AG08396 (cell line): ENCODE results near the gene TMEM175.
A peak's percentile ranks its signal among the peaks of the same experiment; 100 is the strongest.
"Not testable (repeated sequence)": the region's sequence is repeated elsewhere in the genome, so short reads cannot be mapped to it uniquely, and the experiment has no call there.

Experiments used
- DNase-seq: peaks from one replicate; pipeline ENCODE4 v3.0.0; 2012; ENCODE audit warnings: low spot score, mixed read lengths

TMEM175 gene

DNA sequence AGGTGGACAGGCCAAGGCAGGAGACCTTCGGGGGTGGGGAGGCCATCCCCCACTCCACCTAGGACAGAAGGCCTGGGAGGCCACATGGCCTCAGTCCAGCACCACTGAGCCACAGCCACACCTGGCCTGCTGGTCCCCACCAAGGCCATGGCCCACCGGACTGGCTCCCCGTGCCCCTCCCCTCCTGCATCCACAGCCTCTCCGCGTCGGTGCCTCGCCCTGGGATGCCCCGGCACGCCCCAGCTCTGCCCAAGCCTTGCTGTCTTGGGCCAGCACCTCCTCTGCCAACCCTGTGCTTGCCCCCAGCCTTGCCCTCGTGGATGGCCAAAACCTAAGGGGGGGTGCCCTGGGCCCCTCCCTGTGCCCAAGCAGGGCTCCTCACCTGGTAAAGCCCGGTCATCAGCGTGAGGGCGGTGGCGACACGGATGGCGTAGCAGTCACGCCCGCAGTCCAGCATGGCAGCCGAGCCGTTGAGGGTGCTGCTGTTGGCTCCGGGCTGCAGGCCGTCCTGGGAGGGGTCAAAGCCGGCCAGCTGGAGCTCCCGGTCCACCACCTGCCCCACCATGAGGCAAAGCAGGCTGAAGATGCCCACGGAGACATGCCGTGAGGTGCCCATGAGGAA is 58.6 kb downstream of the TMEM175 start:
- DNase-seq, result no peak

DNA sequence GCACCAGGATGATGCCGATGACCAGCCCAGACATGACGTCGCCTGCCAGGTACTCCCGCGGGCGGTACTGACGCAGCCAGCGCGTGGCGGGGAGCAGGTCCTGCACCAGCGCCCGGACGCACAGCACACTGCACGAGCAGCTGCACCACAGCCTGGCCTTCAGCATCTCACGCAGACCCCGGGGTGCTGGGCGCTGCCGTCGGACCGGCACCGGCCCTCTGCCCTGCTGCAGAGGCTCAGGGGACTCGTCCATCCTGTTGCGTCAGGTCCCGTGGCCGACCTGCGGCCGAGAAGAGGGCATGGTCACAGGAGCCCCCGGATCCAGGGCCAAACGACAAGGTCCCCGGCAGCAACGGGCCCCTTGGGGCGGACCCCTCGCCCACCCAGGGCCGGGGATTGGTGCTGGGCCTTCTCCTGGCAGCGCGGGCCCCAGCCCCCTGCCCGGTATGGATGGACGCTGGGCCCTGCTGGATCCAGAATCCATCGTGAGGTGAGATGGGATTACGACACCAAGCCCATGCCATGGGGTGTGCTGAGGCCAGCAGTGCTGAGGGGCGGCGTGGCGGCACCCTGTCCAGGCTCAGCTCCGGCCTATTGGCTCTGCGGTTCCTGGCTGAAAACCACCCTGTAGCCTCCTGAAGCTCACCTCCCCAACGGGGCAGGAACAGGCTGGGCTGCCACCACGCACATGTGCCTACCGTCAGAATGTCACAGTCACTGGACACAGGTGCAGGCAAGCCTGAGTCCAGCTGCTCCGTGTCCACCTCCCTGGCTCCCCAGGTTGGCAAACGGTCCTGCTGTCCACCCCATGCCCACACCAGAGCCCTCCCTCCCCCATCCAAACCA is 59.4 kb downstream of the TMEM175 start:
- DNase-seq, result no peak

DNA sequence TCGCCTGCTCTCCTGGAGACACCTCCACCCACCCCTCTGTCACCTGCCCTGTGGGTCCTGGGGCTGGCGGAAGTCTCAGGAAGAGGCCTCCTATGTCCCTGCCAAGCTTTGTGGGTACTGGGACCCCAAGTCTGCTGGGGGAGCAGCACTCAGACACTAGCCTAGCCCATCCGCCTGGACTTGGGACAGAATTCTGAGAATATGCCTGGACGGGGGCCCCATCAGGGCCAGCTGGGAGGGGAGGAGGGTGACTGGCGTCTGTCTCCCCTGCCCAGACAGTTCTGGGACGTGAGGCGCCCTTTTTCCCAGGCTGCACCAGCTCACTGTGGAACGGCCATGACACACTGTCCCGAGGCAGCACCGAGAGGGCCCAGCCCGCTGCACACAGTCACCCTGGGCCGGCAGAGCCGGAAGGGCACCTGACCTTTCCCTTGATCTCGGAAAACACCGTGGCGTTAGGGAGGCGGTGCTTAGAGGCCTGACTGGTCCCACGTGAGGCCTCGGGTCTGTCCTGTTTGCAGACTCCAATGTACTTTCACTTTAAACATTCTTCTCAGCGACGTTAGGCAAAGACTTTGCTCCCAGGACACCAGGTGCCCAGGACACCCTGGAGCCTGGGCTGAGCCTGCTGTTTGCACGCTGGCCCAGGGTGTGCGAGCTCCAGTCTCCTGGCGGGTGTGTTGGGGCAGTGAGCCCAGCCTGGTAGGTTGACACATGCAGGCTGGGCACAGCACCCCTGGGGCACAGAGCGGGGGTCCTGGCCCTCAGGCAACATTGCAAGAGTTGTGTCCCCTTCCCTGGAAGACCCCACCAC is 60.2 kb downstream of the TMEM175 start:
- no peak for DNase-seq

DNA sequence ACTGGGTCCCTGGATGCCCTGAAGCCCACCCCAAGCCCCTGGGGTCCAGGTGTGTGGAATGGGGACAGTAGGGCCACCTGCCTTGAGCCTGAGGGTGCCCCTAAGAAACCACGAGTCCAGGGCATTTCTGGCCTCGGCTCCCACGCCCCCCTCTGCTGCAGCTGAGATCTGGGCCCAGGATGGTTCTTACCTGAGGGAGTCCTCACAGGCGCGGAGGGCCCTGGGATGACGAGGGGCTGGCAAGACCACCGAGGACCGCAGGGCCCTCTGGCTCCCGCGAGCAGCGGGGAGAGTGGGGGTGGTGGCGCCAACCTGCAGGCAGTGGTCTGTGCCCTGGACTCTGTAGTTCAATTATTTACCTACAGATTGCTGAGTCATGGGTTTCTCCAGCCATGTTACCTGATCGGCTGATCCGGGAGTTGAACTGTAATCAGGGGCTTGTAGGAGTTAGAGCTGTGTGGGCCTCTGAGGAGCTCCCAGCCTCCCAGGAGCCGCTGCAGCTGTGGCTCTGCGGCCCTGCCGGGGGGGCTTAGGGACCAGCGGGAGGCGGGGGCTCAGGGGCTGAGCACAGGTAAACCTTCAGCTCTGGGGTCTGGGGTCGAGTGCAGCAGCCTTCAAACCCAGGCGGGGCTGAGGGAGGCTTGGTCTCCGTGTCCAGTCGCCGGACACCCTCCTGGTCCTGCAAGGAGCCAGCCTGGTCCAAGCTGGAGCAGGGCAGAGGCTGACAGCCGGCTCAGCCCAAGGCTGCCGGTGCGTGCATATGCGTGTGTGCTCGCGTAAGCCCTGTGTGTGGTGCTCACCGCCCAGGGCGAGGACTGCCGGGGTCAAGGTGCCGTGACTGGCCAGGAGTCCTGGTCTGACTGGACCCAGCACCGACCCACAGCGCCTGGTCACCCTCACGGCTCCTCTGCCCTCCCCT is 61.1 kb downstream of the TMEM175 start, which contains the start of gene SLC26A1:
TSS of gene SLC26A1 (minus strand) at position 294 of the 919 bp plus-strand sequence. CDS start 1,701 bp downstream, outside the sequence.
- no peak for DNase-seq

DNA sequence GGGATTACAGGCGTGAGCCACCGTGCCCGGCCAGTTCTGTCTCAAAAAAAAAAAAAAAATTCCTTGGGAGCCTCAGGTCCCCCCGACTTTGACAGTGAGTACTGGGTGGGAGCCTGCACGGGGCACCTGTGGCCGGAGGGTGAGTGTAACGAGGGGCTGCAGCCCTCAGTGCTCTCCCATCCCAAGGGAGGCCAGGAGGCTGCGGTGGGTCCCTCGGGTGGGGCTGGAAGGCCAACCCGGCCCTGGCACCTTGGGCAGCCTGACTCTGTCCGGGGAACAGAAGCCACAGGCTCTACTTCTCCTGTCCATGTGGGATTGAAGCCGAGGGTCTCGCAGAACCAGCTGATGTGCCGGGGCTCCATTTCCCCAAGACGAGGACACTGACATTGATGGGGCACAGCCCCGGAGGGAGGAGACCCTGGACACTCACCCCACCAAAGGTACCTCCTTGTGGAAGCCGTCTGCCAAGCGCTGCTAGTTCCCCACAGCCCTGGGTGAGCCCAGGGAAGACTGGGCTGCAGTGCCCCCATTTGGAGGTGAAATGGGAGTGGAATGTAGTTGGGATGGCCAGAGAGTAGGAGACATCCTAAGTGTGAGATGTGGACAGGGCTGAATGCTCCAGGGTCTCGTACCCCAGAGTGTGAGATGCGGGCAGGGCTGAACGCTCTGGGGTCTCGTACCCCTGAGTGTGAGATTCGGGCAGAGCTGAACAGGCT is 63.2 kb downstream of the TMEM175 start:
- no peak for DNase-seq

DNA sequence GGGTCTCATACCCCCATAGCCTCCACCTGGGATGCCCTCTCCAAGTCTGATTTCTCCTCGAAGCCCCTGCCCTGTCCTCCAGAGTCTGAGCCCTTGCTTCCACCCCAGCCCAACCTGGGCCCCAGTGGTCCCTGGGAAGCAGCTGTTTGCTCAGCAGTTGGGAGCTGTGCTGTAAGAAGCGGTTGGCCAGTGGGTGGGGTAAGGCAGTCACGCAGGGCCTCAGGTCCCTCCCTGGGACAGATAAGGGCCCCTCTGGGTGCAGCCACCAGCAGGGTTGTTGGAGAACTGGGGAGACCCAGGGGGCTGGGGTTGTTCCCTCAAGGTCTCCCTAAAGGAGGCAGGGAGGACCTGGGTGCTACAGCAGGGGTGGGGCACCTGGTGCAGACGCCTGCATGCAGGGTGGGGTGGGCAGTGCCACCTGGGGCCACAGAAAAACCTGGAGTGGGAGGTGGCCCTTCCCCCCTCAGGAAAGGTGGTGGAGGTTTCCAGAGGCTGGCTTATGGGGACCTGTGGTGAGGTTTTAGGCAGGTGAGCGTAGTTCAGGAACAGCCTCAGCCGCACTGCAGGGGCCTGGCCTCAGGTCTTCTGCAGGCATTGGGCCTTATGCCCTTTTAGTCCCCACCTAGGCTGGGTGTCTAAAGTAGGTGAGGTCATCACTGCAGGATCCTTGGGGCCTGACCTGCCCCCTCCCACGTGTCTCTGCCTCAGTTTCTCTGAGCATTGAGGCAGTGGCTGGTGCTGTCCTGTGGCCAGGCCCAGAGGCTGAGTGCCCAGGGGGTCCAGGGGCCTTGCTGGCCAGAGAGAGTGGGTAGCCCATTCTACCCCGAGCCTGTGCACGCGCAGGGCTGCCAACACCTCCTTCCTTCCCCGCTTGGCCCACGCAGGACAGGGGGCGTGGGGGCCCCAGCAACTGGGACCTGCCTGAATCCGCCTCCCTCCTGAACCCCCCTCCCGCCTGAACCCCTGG is 64.1 kb downstream of the TMEM175 start:
- no peak for DNase-seq

DNA sequence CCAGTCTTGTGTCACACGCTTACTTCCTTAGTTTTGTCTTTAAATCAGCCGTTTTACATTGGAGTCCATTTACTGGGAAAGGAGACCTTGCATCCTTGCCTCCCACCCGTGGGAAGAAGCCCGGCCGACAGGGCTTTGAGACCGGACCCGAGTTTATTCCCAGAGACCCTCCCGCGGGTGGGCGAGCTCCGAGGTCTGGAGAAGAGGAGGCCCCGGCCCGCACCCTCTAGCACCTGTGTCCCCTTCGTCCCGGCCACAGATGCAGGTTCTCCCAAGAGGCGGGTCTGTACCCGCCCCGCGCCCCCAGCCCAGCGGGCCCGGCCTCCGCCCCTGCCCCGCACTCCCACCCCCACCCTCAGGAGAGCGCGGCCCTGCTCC is 64.7 kb downstream of the TMEM175 start:
- no peak for DNase-seq

DNA sequence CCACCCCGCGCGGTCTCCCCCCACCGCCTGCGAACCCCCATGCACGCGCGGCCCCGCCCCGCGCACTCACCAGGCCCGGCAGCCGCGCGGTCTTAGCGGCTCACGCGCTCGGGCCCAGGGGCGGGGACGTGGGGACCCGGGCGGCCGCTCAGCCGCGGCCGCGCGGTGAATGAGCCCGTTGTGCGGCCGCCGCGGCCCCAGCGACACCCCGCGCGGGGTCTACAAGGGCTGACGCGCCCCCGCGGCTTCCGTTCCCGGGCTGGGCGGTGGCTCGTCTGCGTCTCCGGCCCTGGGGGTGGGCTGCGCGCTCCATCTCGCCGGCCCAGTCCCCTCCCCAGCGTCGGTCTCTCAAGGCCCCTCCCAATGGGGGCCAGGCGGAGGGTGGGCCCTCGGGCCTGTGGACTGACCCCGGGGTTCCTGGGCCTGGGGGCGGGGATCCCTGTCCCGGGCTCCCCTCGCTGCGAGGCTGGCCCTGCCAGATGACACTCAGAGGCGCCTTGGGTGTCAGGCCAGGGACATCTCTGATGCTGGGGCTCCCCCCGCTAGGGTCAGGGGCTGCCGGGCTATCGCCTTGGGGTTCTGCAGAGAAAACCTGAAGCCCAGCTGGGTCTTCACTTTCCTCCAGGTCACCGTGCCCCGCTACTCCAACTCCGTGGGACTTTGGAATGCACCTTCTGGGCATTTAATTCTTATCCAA is 65.3 kb downstream of the TMEM175 start:
- DNase-seq, result peak; percentile 75

DNA sequence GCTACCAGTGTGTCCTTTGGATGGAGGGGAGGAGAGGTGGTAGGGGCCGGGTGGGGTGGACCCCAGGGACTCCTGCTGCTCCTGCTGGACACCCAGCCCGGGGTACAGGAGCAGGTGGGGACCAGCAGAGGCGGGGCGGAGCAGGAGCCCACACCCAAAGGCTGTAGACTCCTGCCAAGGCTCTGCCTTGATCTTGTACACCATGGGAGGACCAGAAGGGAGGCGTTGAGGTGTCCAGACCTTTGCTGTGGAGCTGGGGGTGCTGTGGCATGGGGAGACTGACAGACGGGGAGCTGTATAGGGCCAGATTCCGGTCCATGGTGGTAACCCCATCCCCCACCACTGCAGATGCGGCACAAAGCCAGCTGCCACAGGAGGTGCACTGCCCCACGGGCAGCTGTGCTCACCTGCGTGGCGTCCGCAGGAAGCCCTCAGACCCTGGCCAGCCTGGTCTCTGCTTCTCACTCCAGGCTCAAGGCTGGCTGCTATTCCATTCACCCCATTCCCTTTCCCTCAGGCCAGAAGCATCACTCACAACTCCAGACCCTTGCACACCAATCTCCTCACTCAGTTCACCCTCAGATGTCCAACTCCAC is 65.9 kb downstream of the TMEM175 start:
- DNase-seq, result no peak

DNA sequence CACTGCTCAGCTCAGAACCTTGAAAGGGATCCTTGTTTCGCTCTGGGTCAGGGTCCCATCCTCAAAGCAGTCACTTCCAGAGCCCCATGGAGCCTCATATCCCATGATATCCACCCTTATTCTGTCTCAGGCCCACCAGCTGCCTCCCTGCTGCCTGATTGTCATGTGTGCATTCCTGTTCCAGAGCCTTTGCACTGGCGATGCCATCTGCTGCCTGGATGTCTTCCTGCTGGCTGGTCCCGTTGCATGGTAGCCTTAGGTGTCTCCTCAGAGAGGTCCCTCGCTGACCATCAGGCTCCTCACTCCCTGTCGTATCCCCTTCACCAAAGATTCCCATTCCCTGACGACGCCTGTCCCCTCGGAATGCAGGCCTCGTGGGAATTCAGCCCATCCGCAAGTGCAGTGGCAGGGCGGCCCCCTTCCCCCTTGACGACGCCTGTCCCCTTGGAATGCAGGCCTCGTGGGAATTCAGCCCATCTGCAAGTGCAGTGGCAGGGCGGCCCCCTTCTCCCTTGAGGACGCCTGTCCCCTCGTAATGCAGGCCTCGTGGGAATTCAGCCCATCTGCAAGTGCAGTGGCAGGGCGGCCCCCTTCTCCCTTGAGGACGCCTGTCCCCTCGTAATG is 67.1 kb downstream of the TMEM175 start:
- not testable (repeated sequence) for DNase-seq

DNA sequence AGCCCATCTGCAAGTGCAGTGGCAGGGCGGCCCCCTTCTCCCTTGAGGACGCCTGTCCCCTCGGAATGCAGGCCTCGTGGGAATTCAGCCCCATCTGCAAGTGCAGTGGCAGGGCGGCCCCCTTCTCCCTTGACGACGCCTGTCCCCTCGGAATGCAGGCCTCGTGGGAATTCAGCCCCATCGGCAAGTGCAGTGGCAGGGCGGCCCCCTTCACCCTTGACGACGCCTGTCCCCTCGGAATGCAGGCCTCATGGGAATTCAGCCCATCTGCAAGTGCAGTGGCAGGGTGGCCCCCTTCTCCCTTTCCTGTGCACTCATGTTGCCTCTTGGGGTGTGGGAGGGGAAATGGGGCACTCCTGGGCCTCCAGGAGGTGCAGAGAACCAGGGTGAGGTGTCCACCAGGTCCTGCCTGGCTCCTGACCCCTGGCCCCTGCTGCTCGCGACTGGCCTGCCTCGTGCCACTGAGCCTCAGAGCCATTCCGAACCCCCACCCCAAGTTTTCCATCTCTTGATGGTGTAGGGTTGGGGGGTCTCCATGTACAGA is 67.7 kb downstream of the TMEM175 start:
- no peak for DNase-seq

DNA sequence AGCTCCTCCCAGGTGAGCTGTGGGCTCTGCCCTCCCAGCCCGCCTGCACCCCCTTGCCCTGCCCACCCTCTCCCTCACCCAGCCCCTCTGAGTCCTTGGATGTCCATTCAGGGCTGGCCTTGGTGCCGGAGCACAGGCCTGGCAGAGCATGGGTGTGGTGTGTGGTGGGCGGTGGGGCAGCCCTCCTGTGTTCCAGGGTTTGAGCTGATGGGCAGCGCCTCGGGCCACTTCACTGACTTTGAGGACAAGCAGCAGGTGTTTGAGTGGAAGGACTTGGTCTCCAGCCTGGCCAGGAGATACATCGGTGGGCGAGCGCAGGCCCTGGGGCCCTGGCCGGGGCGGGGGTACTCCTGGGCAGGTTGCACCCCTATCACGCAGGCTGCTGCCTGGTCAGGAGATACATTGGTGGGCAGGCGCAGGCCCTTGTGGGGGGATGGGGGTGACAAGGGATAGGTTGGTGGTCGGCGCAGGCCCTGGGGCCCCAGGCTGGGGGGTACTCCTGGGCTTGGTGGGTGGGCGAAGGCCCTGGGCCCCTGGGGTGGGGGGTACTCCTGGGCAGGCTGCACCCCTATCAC is 68.5 kb downstream of the TMEM175 start:
- DNase-seq, result no peak

DNA sequence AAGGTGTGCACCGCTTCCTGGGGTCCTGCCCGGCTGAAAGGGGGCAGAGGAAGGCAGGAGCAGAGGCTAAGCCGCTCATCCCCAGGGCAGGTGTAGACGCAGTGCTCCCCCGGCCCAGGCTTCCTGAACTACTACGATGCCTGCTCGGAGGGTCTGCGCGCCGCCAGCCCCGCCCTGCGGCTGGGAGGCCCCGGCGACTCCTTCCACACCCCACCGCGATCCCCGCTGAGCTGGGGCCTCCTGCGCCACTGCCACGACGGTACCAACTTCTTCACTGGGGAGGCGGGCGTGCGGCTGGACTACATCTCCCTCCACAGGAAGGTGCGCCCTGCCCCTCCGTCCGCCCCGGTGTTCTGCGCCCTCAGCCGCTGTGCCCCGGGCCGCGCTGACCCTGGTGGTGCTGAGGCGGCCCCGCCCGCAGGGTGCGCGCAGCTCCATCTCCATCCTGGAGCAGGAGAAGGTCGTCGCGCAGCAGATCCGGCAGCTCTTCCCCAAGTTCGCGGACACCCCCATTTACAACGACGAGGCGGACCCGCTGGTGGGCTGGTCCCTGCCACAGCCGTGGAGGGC is 69.4 kb downstream of the TMEM175 start:
- no peak for DNase-seq

DNA sequence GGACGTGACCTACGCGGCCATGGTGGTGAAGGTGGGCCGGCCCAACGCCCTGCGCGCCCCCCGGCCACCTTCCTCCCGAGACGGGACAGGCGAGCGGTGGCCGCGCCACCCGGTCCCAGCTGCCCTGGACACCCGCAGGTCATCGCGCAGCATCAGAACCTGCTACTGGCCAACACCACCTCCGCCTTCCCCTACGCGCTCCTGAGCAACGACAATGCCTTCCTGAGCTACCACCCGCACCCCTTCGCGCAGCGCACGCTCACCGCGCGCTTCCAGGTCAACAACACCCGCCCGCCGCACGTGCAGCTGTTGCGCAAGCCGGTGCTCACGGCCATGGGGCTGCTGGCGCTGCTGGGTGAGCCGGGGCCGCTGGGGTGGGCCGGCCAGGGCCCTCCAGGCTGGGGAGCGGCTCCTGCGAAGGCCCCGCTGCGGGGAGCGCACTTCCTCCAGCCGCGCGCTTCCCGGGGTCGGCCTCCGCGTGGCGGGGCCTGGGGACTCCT is 69.9 kb downstream of the TMEM175 start:
- no peak for DNase-seq

DNA sequence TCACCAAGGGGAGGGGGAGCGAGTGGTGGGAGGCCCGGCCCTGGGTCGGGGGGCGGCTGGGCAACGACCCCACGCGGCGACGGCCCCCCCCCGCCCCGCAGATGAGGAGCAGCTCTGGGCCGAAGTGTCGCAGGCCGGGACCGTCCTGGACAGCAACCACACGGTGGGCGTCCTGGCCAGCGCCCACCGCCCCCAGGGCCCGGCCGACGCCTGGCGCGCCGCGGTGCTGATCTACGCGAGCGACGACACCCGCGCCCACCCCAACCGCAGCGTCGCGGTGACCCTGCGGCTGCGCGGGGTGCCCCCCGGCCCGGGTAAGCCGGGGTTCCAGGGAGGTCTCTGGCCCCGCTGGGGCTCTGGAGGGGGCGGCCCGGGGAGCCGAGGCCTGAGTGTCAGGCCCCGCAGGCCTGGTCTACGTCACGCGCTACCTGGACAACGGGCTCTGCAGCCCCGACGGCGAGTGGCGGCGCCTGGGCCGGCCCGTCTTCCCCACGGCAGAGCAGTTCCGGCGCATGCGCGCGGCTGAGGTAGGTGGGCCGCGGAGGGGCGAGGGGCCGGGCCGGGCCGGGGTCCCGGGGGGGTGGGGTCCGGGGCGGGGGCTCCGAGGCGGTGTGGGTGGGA is 70.5 kb downstream of the TMEM175 start:
- DNase-seq, result no peak

DNA sequence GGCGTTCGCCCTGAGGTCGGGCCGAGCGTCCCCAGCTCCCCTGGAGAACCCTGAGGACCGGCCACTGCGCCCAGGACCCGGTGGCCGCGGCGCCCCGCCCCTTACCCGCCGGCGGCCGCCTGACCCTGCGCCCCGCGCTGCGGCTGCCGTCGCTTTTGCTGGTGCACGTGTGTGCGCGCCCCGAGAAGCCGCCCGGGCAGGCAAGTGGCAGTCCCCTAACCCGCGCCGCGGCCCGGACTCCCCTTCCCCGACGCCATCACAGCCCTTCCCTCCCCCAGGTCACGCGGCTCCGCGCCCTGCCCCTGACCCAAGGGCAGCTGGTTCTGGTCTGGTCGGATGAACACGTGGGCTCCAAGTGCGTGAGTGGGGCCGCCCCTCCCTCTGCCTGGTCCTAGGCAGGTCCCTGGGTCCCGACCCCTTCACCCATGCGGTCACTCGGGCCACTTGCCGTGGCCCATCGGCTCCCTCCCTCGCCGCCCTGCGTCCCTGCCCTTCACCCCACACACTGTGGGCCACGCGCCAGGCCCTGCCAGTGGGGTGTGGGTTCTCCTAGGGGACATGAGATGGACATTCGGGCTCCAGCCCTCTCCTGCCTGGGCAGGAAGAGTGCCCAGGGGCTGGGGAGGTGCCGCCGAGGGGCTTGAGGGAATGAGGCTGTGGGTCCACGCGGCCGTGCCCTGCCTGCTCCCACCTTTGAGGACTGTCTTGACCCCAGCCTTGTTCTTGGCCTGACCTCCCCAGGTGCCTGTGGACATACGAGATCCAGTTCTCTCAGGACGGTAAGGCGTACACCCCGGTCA is 71.2 kb downstream of the TMEM175 start:
- DNase-seq, result no peak
